Uterus (tissue), 2 donors: ENCODE results near the gene PML.

Source experiments
- CTCF ChIP-seq, 4 experiments: fragments of 200-600 bp in 2 of 4; fragments of 450-650 bp in 2 of 4; sonication (generic) in 2 of 4; IDR thresholded peaks; one replicate each; pipeline ENCODE4 v1.5.1; 2016 to 2019; ENCODE audit warnings: antibody characterized with exemption in 4 of 4, mild to moderate bottlenecking in 2 of 4, moderate library complexity in 1 of 4
- POLR2A ChIP-seq, 2 donors: fragments of 450-650 bp; IDR thresholded peaks; one replicate each; pipeline ENCODE4 v1.6.1; 2016; ENCODE audit warnings: antibody characterized with exemption in 2 of 2, mild to moderate bottlenecking in 1 of 2, moderate library complexity in 1 of 2

DNA sequence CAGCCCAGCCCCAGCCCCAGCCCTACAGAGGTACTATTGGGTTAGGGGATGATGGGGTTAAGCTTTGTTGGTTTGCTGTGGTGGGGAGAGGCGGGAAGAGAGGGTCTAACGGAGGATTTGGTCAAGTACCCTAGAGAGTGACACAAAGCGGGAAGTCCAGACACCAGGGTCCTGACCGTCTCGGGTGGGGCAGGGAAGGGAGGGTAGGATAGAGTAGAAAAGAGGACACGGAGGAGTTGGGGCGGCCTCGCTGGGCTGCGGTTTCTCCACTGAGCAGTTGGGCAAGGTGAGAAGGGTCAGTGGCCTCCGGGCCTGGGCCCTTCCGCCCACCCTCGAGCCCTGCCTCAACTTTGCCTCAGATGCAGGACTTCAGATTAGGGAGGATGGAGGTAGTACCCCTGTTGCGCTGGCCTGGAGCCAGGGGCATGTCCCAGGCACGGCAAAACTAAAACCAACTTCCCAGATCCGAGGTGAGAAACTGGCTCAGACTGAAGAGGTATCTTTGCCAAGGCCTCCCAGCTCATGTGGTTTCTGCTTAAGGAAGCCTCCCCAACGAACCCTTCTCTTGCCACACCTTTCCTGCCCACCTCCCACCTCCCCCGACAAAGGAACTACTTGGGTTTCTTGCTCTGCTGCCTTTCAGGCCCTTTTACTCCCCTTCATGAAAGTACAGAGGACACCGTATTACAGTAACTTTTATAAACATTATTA lies 551 bp downstream of the PML start:
- TF ChIP-seq CTCF (IDR thresholded peaks at IDR 0.05) (no peak), POLR2A (IDR thresholded peaks at IDR 0.05) (no peak)
